IPS-20b (cell line): ENCODE results near the gene NUAK1.
A peak's percentile ranks its signal among the peaks of the same experiment; 100 is the strongest.

Source experiments
- H3K27ac ChIP-seq: one replicate; pipeline ENCODE4 v1.5.1; 2013; ENCODE audit warnings: low read length
- H3K27me3 ChIP-seq: 2 replicates; pipeline ENCODE4 v1.6.1; 2013; ENCODE audit warnings: mild to moderate bottlenecking, low read length, inconsistent platforms; ENCODE audit not compliant: insufficient read depth
- H3K36me3 ChIP-seq: 2 replicates; pipeline ENCODE4 v1.6.1; 2013; ENCODE audit warnings: low read depth, mild to moderate bottlenecking, inconsistent platforms, low read length, moderate library complexity; ENCODE audit not compliant: insufficient read depth
- H3K4me1 ChIP-seq: 2 replicates; pipeline ENCODE4 v1.6.1; 2013; ENCODE audit warnings: mild to moderate bottlenecking, control low read depth, inconsistent platforms, low read length, moderate library complexity; ENCODE audit not compliant: insufficient read depth
- H3K4me3 ChIP-seq: 2 replicates; pipeline ENCODE4 v1.5.1; 2013; ENCODE audit warnings: mild to moderate bottlenecking, low read length, inconsistent platforms
- H3K9ac ChIP-seq: 2 replicates; pipeline ENCODE4 v1.6.1; 2013; ENCODE audit warnings: low read depth, mild to moderate bottlenecking, inconsistent platforms, low read length, moderate library complexity
- H3K9me3 ChIP-seq: 2 replicates; pipeline ENCODE4 v1.6.1; 2013; ENCODE audit warnings: mild to moderate bottlenecking, low read depth, low read length, inconsistent platforms; ENCODE audit not compliant: insufficient read depth

Gene NUAK1

GRCh38 chr12:106136263-106136662, 2.5 kb downstream of the NUAK1 start:
- peaks cover 64% of the 10 kb centered on the region for H3K4me1 ChIP-seq
- H3K27ac ChIP-seq: no peak overlapping the region
- peak overlapping the region; percentile 12; the same call in 1 of the 2 replicates for H3K9ac ChIP-seq
- no peaks in the 10 kb centered on the region for H3K36me3 ChIP-seq
- peaks cover 18% of the 10 kb centered on the region for H3K27me3 ChIP-seq
- H3K9me3 ChIP-seq: no peaks in the 10 kb centered on the region
- H3K4me3 ChIP-seq: peak overlapping the region; percentile 83

- no peaks in the 10 kb centered on the region for H3K9me3 ChIP-seq
- H3K9ac ChIP-seq: peak overlapping the region; percentile 12; the same call in 1 of the 2 replicates
- H3K4me1 ChIP-seq: peaks cover 64% of the 10 kb centered on the region
- H3K27ac ChIP-seq: no peak overlapping the region
- H3K27me3 ChIP-seq: peaks cover 18% of the 10 kb centered on the region
- H3K4me3 ChIP-seq: peak overlapping the region; percentile 25; the same call in 1 of the 2 replicates
- H3K36me3 ChIP-seq: no peaks in the 10 kb centered on the region
Observed at GRCh38 chr12:106135781-106136180, 3.0 kb downstream of the NUAK1 start.

GRCh38 chr12:106135075-106135474, 3.7 kb downstream of the NUAK1 start:
- H3K4me3 ChIP-seq: peak overlapping the region; percentile 25; the same call in 1 of the 2 replicates

GRCh38 chr12:106134294-106134949, 4.3 kb downstream of the NUAK1 start:
- H3K36me3 ChIP-seq: no peaks in the 10 kb centered on the region
- H3K4me1 ChIP-seq: peaks cover 63% of the 10 kb centered on the region
- H3K27me3 ChIP-seq: peaks cover 18% of the 10 kb centered on the region
- peak overlapping the region; percentile 6; the same call in 1 of the 2 replicates for H3K4me3 ChIP-seq
- peak overlapping the region; percentile 3 for H3K27ac ChIP-seq
- no peaks in the 10 kb centered on the region for H3K9me3 ChIP-seq
- H3K9ac ChIP-seq: peak overlapping the region; percentile 13; the same call in 1 of the 2 replicates

More at GRCh38 chr12:106135075-106135474, 3.7 kb downstream of the NUAK1 start:
- Histone ChIP-seq H3K27me3 (peaks cover 18% of the 10 kb centered on the region), H3K9ac (peak overlapping the region; percentile 12; the same call in 1 of the 2 replicates), H3K9me3 (no peaks in the 10 kb centered on the region), H3K27ac (no peak overlapping the region), H3K36me3 (no peaks in the 10 kb centered on the region), H3K4me1 (peaks cover 63% of the 10 kb centered on the region)

- H3K4me1 ChIP-seq: peaks cover 71% of the 10 kb centered on the region
- H3K9ac ChIP-seq: peak overlapping the region; percentile 13; the same call in 1 of the 2 replicates
Observed at GRCh38 chr12:106133136-106134087, 5.3 kb downstream of the NUAK1 start.

GRCh38 chr12:106132175-106133135, 6.3 kb downstream of the NUAK1 start:
- peaks cover 76% of the 10 kb centered on the region for H3K4me1 ChIP-seq
- H3K9ac ChIP-seq: peak overlapping the region; percentile 41; the same call in 1 of the 2 replicates
- H3K27me3 ChIP-seq: peaks cover 10% of the 10 kb centered on the region
- H3K27ac ChIP-seq: peak overlapping the region; percentile 70
- peak overlapping the region; percentile 30; the same call in 1 of the 2 replicates for H3K4me3 ChIP-seq
- no peaks in the 10 kb centered on the region for H3K36me3 ChIP-seq
- no peaks in the 10 kb centered on the region for H3K9me3 ChIP-seq

More at GRCh38 chr12:106133136-106134087, 5.3 kb downstream of the NUAK1 start:
- Histone ChIP-seq H3K9me3 (no peaks in the 10 kb centered on the region), H3K36me3 (no peaks in the 10 kb centered on the region), H3K4me3 (peak overlapping the region; percentile 30; the same call in 1 of the 2 replicates), H3K27ac (peak overlapping the region; percentile 3), H3K27me3 (peaks cover 18% of the 10 kb centered on the region)

- no peaks in the 10 kb centered on the region for H3K36me3 ChIP-seq
- H3K27me3 ChIP-seq: peaks cover 2% of the 10 kb centered on the region; the same call in 1 of the 2 replicates
- no peaks in the 10 kb centered on the region for H3K9me3 ChIP-seq
- H3K27ac ChIP-seq: peak overlapping the region; percentile 70
- H3K9ac ChIP-seq: peak overlapping the region; percentile 41; the same call in 1 of the 2 replicates
- H3K4me1 ChIP-seq: peaks cover 73% of the 10 kb centered on the region
- 0 out of 2 replicates have a peak overlapping the region, but pooled peaks have one; percentile 30 for H3K4me3 ChIP-seq
Observed at GRCh38 chr12:106131676-106132075, 7.1 kb downstream of the NUAK1 start.

GRCh38 chr12:106130474-106131113, 8.2 kb downstream of the NUAK1 start:
- Histone ChIP-seq H3K36me3 (no peaks in the 10 kb centered on the region), H3K27me3 (no peaks in the 10 kb centered on the region), H3K9me3 (no peaks in the 10 kb centered on the region), H3K4me1 (peaks cover 68% of the 10 kb centered on the region), H3K27ac (no peak overlapping the region), H3K9ac (no peak overlapping the region), H3K4me3 (no peak overlapping the region)

- Histone ChIP-seq H3K9me3 (no peaks in the 10 kb centered on the region), H3K4me3 (no peak overlapping the region), H3K4me1 (peaks cover 52% of the 10 kb centered on the region), H3K9ac (no peak overlapping the region), H3K36me3 (no peaks in the 10 kb centered on the region), H3K27me3 (no peaks in the 10 kb centered on the region), H3K27ac (no peak overlapping the region)
Observed at GRCh38 chr12:106128585-106129328, 10.0 kb downstream of the NUAK1 start.
